Measurements from ENCODE around the gene HINT2.

Gene HINT2

GRCh38 chr9:35814841-35815543 is at the start of gene HINT2:
HINT2 (minus strand) TSS chr9:35815042; CDS start chr9:35814979, 63 bp downstream.
- FAIRE-seq, result peak; percentile 100

DNA sequence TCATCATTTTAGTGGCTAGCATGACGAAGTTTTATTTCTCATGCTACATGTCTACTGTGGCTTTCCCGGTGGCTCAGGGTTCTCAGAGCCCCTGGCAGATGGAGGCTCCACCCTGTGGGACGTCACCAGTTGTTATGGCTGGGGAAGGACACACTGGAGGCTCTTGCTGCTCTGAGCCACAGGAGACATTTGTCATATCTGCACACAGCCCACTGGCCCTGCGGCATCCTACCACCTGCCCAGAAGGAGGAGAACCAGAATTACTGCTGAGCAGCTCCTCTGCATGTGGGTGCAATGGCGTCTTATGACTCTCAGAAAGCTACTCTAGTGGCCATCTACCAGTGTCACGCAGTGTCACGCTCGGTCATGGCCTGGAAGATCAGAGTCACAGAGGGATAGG is 48.7 kb upstream of the HINT2 start:
- FAIRE-seq, result no peak

- no peak for FAIRE-seq
Measured at GRCh38 chr9:35862328-35862727, 47.5 kb upstream of the HINT2 start.

DNA sequence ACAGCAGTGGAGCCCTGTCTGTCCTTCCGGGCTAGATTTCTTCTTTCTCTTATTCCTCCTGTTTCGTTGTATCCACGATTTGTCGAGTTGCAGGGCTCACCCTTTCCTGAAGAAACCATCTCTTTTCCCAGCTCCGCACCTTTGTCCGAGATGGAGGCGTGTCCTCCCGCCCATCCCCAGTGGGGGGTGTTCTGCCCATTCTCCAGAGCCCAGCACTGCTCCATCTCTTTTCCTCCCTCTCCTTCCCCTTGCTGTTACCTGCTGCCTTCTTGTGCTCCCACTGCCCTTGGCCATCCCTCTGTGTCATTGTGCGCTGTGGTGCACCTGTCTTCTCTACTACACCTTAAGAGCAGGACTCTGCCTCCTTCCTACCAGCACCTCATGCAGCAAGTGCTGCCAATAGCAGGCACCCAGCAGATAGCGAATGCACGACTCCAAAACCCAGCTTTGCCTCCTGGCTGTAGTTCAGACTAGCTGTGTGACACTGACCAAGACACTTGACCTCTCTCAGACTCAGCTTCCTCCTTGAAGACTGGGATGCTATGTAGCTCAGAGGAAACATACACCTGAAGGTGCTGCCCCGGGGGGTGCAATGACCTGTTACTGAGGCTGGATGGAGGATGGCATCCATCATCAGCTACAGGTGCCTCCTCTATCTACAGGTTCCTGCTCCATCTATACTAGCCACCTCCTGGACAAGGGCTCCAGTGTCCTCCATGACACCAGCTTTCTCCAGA is 46.5 kb upstream of the HINT2 start:
- FAIRE-seq, result no peak

- FAIRE-seq, result peak; percentile 96
Measured at GRCh38 chr9:35859990-35860339, 45.1 kb upstream of the HINT2 start.

DNA sequence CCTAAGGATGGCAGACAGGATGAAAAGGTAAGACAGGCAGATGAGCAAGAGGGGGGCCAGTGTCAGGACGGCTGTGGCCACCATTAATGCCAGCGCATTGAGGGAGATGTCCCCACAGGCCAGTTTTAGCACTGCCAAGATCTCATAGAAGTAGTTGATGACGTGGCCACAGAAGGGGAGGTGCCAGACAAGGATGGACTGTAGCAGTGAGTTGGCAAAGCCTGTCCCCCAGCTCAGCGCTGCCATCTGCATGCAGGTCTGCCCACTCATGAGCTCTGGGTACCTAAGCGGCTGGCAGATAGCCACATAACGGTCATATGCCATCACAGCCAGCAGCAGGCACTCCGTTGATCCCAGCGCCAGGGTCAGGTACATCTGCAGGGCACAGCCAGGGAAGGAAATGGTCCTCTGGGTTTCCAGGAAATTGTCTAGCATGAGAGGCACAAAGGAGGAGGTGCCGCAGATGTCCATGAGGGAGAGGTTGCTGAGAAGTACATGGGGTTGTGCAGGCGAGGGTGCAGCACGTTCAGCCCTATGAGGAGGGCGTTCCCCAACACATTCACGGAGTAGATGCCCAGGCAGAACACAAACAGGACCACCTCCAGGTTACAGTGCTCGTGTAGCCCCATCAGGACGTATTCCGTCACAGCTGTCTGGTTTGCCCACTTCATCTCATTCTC is 44.6 kb upstream of the HINT2 start:
- FAIRE-seq, result no peak

DNA sequence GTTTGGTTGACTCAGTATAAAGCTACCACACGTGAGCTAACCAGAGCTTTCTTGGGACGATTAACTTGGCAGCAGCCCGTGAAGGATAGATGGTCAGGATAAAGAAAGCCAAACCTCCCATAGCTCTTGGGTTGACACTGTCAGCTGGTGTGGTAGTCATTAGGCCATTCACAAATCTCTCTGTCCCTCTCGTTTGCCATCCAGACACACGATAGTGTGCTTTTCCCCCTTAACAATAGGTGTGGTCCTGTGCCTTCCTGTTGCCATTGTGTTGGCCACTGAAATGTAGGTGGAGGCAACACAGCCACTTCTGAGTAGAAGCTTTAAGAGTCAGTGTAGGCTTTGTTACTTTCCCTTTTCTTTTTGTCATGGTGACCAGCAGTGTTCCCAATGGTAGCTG is 43.6 kb upstream of the HINT2 start:
- no peak for FAIRE-seq

GRCh38 chr9:35856882-35857281 is 42.0 kb upstream of the HINT2 start:
- FAIRE-seq, result no peak

DNA sequence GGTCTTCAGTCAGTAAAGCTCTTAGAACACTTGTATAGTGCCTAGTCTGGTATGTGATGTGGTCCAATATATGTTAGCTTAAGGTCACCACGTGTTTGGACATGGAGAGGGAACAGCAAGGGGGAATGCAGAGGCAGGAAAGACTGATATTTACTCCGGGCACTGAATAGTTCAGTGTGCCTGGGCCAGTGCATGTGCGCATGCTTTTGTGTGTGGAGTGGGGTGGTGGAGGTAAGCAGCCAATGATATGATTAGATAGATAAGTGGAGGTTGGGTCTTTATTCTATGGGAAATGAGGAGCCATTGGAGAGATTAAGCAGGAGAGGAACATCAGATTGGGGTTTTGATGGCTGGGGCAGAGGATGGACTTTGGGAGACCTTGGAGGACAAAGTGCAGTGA is 41.4 kb upstream of the HINT2 start:
- no peak for FAIRE-seq

- FAIRE-seq, result no peak
Measured at GRCh38 chr9:35854091-35854762, 39.4 kb upstream of the HINT2 start.

GRCh38 chr9:35852876-35853865 is 38.3 kb upstream of the HINT2 start:
- no peak for FAIRE-seq

GRCh38 chr9:35852267-35852815 is 37.5 kb upstream of the HINT2 start:
- FAIRE-seq, result no peak

DNA sequence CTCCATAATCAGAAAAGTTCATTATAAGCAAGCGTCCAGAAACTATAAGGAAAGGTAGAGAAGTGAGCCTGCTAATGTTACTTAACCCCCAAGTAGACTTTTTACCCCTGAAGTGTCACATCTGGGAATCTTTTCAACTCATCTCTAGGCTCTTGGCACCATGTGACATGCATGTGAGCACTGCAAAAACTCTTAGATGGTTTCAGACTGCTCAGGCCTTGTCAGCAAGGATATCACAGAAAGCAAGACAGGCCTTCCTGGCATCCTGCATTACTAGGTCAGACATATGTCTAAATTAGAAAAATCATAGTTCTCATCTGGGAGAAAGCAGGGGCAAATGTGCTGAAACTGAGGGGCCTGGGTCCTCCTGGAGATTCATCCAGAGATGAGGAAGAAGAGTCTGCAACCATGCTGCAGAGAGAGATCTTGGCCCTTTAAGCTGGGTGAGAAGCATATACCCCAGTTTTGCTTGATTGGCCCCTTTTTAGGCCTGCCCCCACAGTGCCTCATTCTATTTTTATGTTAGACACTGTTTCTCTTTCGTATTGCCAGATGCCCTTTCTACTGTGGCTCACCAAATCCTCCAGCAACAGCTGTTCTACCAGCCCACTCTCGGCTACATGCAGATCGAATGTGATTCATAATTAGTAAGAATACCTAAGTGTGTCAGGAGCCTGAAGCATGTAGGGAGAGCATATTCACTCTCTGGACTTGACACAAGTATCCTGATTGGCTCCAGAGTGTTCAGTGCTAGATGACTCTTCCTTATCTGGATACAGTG is 33.1 kb upstream of the HINT2 start:
- FAIRE-seq, result no peak

DNA sequence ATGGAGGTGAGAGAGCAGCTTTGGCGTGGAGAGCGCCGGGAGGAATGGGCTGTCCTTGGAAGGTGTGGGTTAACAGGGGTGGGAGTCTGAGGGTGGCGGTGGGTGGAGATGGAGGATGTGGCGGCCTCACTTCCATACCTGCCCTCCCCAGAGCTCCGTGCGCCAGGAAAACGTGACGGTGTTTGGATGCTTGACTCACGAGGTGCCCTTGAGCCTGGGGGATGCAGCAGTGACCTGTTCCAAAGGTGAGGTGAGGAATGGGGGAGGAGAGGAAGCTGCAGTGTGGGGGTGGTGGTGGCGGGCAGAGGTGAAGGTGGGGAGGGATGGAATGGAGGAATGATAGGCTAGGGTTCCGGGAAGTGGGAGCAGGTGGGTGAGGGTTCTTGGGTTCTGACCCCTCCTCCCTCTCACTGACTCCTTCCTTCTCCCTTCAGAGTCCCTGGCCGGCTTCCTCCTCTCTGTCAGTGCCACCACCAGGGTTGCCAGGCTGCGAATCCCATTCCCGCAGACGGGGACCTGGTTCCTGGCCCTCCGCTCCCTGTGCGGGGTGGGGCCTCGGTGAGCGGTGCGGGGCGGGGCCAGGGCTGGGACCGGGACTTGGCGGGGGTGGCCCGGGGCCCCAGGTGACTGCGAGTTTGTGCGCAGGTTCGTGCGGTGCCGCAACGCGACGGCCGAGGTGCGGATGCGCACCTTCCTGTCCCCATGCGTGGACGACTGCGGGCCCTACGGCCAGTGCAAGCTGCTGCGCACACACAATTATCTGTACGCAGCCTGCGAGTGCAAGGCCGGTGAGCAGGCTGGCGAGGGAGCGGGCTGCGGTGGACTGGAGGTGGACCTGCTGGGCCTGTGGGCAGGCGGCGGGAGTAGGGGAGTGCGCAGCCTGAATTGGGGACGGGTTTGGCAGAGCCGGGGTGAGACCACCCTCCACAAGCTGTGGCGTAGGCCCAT is 31.3 kb upstream of the HINT2 start:
- FAIRE-seq, result no peak

DNA sequence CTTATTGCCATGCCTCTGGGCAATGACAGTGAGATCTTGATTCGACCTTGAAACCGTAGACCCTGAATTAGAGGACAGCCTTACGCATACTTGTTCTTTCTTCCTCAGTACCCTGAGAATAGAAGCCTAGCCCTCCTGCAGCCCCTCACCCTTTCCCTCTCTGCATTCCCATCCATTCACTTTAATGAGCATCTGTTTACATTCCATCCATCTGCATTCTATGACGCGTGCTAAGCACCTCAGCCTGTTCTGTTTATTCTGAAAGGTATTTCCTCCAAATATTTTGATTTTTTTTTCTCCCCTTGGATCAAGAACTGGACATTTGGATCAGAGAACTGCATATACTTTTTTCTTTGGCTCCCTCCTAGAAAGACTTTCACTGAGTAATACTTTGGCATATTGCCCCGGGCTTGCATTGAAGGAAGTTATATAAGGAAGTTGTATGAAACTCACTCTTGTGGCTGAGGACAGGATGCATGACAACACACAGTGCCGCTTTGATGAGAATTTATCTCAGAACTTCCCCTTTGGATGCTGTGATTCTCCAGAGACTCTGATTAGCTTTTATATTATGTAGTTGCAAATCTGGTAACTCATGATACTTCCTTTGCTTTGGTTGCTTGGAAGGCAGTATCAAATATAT is 29.9 kb upstream of the HINT2 start:
- FAIRE-seq, result peak; percentile 48

- no peak for FAIRE-seq
Measured at GRCh38 chr9:35842795-35843194, 28.0 kb upstream of the HINT2 start.

GRCh38 chr9:35842020-35842745 is 27.3 kb upstream of the HINT2 start:
- FAIRE-seq, result no peak

- FAIRE-seq, result no peak
Measured at GRCh38 chr9:35841645-35841900, 26.7 kb upstream of the HINT2 start.
